ENCODE measurements around the gene MISFA. TPM values are rescaled to one million over a fixed set of nuclear protein-coding genes. Genes with fewer than 3 reads are reported as not detected.

MISFA gene
- total and polyA plus RNA-seq, 9 of the 15 experiments (the other 6 are each of a cell fraction or from before 2014, with no cell fraction given), result 1.6 to 6.3 (median 3.4) TPM

- BruUV-seq (replicated peaks), result no TSS peak
- FAIRE-seq (no peak), ATAC-seq (no peak), DNase-seq (ENCODE audit: extremely low read depth in 1 of 4, low spot score in 3 of 4) (no peak)
- Histone ChIP-seq H3K79me2 (ENCODE audit: control insufficient read depth, insufficient read depth, low read length) (peaks cover 9% of the 10 kb centered on the region), H3K4me3 (no peak overlapping the region), H3K36me3 (ENCODE audit: control insufficient read depth, insufficient read depth, low read length) (peaks cover 14% of the 10 kb centered on the region; the same call in 2 of the 3 replicates), H3K4me1 (replicated peaks in 1 of 2; ENCODE audit: control insufficient read depth in 2 of 2, insufficient read depth in 2 of 2, low read length in 2 of 2) (peaks cover 0 to 8% of the 10 kb centered on the region in 2 experiments; a peak in 3 of 5 replicates), H3K4me2 (ENCODE audit: insufficient read depth, low read length) (no peak overlapping the region), H2AFZ (ENCODE audit: low read depth, low read length) (no peak overlapping the region), H3K9me1 (ENCODE audit: control insufficient read depth, insufficient read depth, low read length) (no peaks in the 10 kb centered on the region), H3K9ac (ENCODE audit: insufficient read depth in 1 of 2, low read depth in 2 of 2, low read length in 2 of 2) (no peak overlapping the region; a peak in 1 of 4 replicates), H3K27me3 (ENCODE audit: control insufficient read depth in 2 of 2, insufficient read depth in 2 of 2, low read length in 2 of 2) (no peaks in the 10 kb centered on the region), H3K9me3 (replicated peaks; ENCODE audit: control insufficient read depth, insufficient read depth, low read depth, low read length) (no peaks in the 10 kb centered on the region), H3K27ac (ENCODE audit: extremely low read depth, low read depth, low read length) (no peak overlapping the region), H4K20me1 (replicated peaks; ENCODE audit: control insufficient read depth, insufficient read depth, low read length) (no peaks in the 10 kb centered on the region; the same call in 1 of the 2 replicates)
- ChIA-PET POLR2A (no interaction called here), CTCF (ENCODE audit: low intra/inter-chr PET ratio) (no interaction called here)
- TF ChIP-seq MAZ (CRISPR knock-in tag; conservative IDR thresholded peaks at IDR 0.05 in 1 of 2, IDR thresholded peaks at IDR 0.05 in 1 of 2) (no peak), TFE3 (CRISPR knock-in tag; IDR thresholded peaks at IDR 0.05) (0 out of 2 replicates have a peak, but pooled peaks have one; percentile 20), CBFA2T2 (conservative IDR thresholded peaks at IDR 0.05) (peak; percentile 43), CBFA2T3 (IDR thresholded peaks at IDR 0.05) (peak; percentile 50)
- intact Hi-C loops (cut with micrococcal nuclease), result no loop called here
- in situ Hi-C loops (cut with MboI), result no loop called here
- 39% methylated on average over 5 of the region's 5 CpGs for WGBS (ENCODE audit: insufficient coverage, low coverage, missing lambda C conversion rate)
Observed at GRCh38 chr11:18594999-18595749, 4.4 kb upstream of the MISFA start.
